HL-60 (cell line): Measurements from ENCODE around the gene EMID1.

Source experiments
- GABPA ChIP-seq: IDR thresholded peaks from 2 replicates; pipeline ENCODE4 v1.6.1; 2012; ENCODE audit warnings: low read depth
- POLR2AphosphoS5 ChIP-seq: IDR thresholded peaks from 2 replicates; pipeline ENCODE4 v1.6.1; 2012; ENCODE audit warnings: low read depth
- SPI1 ChIP-seq: IDR thresholded peaks from 2 replicates; pipeline ENCODE4 v1.6.1; 2012; ENCODE audit warnings: low read depth, mild to moderate bottlenecking, borderline replicate concordance
- TF ChIP-seq, protein P1 (sequence below): IDR thresholded peaks from one replicate; pipeline ENCODE4 v1.5.1; 2011; ENCODE audit warnings: low read length, control low read depth, inconsistent platforms; ENCODE audit not compliant: insufficient read depth
- TF ChIP-seq, protein P2 (sequence below): IDR thresholded peaks from 2 replicates; pipeline ENCODE4 v1.6.1; 2012; ENCODE audit warnings: low read depth; ENCODE audit not compliant: insufficient replicate concordance

DNA sequence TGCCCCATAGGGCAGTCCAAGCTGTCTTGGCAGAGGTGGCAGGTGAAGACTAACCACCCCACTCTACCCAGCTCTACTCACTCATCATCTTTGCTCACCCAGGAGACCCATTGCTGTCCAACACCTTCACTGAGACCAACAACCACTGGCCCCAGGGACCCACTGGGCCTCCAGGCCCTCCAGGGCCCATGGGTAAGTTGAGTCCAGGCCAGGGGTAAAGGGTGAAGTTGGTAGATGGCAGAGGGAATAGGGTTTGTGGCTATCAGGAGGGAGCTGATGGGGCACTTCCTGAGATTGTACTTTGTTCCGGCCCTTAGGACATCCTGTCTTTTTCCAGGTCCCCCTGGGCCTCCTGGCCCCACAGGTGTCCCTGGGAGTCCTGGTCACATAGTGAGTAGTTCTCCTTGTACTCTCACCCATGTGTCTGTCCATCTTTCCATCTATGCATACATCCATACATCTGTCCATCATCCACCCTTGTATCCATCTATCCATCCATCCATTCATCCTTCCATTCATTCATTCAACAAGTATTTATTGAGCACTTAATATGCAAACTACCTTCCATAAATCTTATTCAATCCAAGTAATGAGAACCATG is 27.7 kb downstream of the EMID1 start:
- TF ChIP-seq, protein P1, sequence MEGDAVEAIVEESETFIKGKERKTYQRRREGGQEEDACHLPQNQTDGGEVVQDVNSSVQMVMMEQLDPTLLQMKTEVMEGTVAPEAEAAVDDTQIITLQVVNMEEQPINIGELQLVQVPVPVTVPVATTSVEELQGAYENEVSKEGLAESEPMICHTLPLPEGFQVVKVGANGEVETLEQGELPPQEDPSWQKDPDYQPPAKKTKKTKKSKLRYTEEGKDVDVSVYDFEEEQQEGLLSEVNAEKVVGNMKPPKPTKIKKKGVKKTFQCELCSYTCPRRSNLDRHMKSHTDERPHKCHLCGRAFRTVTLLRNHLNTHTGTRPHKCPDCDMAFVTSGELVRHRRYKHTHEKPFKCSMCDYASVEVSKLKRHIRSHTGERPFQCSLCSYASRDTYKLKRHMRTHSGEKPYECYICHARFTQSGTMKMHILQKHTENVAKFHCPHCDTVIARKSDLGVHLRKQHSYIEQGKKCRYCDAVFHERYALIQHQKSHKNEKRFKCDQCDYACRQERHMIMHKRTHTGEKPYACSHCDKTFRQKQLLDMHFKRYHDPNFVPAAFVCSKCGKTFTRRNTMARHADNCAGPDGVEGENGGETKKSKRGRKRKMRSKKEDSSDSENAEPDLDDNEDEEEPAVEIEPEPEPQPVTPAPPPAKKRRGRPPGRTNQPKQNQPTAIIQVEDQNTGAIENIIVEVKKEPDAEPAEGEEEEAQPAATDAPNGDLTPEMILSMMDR: no peak
- TF ChIP-seq GABPA (no peak), SPI1 (no peak), POLR2AphosphoS5 (no peak)
- TF ChIP-seq, protein P2, sequence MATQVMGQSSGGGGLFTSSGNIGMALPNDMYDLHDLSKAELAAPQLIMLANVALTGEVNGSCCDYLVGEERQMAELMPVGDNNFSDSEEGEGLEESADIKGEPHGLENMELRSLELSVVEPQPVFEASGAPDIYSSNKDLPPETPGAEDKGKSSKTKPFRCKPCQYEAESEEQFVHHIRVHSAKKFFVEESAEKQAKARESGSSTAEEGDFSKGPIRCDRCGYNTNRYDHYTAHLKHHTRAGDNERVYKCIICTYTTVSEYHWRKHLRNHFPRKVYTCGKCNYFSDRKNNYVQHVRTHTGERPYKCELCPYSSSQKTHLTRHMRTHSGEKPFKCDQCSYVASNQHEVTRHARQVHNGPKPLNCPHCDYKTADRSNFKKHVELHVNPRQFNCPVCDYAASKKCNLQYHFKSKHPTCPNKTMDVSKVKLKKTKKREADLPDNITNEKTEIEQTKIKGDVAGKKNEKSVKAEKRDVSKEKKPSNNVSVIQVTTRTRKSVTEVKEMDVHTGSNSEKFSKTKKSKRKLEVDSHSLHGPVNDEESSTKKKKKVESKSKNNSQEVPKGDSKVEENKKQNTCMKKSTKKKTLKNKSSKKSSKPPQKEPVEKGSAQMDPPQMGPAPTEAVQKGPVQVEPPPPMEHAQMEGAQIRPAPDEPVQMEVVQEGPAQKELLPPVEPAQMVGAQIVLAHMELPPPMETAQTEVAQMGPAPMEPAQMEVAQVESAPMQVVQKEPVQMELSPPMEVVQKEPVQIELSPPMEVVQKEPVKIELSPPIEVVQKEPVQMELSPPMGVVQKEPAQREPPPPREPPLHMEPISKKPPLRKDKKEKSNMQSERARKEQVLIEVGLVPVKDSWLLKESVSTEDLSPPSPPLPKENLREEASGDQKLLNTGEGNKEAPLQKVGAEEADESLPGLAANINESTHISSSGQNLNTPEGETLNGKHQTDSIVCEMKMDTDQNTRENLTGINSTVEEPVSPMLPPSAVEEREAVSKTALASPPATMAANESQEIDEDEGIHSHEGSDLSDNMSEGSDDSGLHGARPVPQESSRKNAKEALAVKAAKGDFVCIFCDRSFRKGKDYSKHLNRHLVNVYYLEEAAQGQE: no peak
